PC-9 (cell line): Measurements from ENCODE around the gene RFFL. TPM values are rescaled to one million over a fixed set of nuclear protein-coding genes. Genes with fewer than 3 reads are reported as not detected.
A peak's percentile ranks its signal among the peaks of the same experiment; 100 is the strongest.

ENCODE experiments used
- BruUV-seq: library from RNA; stranded (reverse); fragments of 400-500 nt; replicated peaks from 2 replicates; lab custom pipeline; 2021; lab: Mats Ljungman, UMichigan
- CTCF ChIA-PET: fragments of 300-600 bp; sonication (Branson Sonifier 250); formaldehyde crosslinking; loops from one replicate; lab custom pipeline; 2022; ENCODE audit warnings: antibody characterized with exemption; lab: Charles Lee
- POLR2A ChIA-PET: fragments of 300-600 bp; sonication (Branson Sonifier 250); formaldehyde crosslinking; loops from one replicate; lab custom pipeline; 2022; ENCODE audit warnings: antibody characterized with exemption; ENCODE audit not compliant: unreplicated experiment; lab: Charles Lee
- DNase-seq, 2 experiments: peaks; one replicate each; pipeline versions ENCODE4 v3.0.0 to v3.0.0-alpha.2; 2015 to 2022; ENCODE audit warnings: mixed read lengths in 1 of 2
- H2AFZ ChIP-seq: fragments of 200-600 bp; sonication (generic); 2 replicates; pipeline ENCODE4 v1.8.1; 2017; ENCODE audit warnings: antibody characterized with exemption
- H3F3A ChIP-seq: fragments of 200-600 bp; sonication (generic); 2 replicates; pipeline ENCODE4 v1.8.1; 2017; ENCODE audit warnings: antibody characterized with exemption, mild to moderate bottlenecking, low read depth; ENCODE audit not compliant: insufficient read depth
- H3K27ac ChIP-seq: fragments of 200-600 bp; sonication (generic); 2 replicates; pipeline ENCODE4 v1.6.1; 2016; ENCODE audit warnings: mixed run types
- H3K27me3 ChIP-seq: fragments of 200-600 bp; sonication (generic); 2 replicates; pipeline ENCODE4 v1.6.1; 2016; ENCODE audit warnings: low read depth, mixed run types; ENCODE audit not compliant: insufficient read depth
- H3K36me3 ChIP-seq: fragments of 200-600 bp; sonication (generic); 2 replicates; pipeline ENCODE4 v1.6.1; 2016; ENCODE audit warnings: low read depth, mixed run types
- H3K4me1 ChIP-seq: fragments of 200-600 bp; sonication (generic); replicated peaks from 2 replicates; pipeline ENCODE4 v1.6.1; 2016; ENCODE audit warnings: mixed run types; ENCODE audit not compliant: insufficient read depth
- H3K4me2 ChIP-seq: fragments of 200-600 bp; sonication (generic); 2 replicates; pipeline ENCODE4 v1.6.1; 2017; ENCODE audit warnings: mixed run types
- H3K4me3 ChIP-seq: fragments of 200-600 bp; sonication (generic); 2 replicates; pipeline ENCODE4 v1.6.1; 2016; ENCODE audit warnings: mixed run types
- H3K79me2 ChIP-seq: fragments of 200-600 bp; sonication (generic); 2 replicates; pipeline ENCODE4 v1.6.1; 2017; ENCODE audit warnings: low read depth, mixed run types
- H3K9me2 ChIP-seq: fragments of 200-600 bp; sonication (generic); 2 replicates; pipeline ENCODE4 v1.8.1; 2017; ENCODE audit warnings: mild to moderate bottlenecking; ENCODE audit not compliant: insufficient read depth
- H3K9me3 ChIP-seq: fragments of 200-600 bp; sonication (generic); 2 replicates; pipeline ENCODE4 v1.8.1; 2016; ENCODE audit warnings: low read depth; ENCODE audit not compliant: insufficient read depth
- H4K20me1 ChIP-seq: fragments of 200-600 bp; sonication (generic); 2 replicates; pipeline ENCODE4 v1.8.1; 2017; ENCODE audit not compliant: insufficient read depth
- CTCF ChIP-seq: fragments of 200-600 bp; sonication (generic); conservative IDR thresholded peaks from 2 replicates; pipeline ENCODE4 v1.6.1; 2017; ENCODE audit warnings: mixed run types, antibody characterized with exemption, mild to moderate bottlenecking, moderate library complexity
- EZH2 ChIP-seq: fragments of 200-600 bp; sonication (generic); IDR thresholded peaks from 2 replicates; pipeline ENCODE4 v1.8.0; 2017; ENCODE audit warnings: antibody characterized with exemption, low read depth
- intact Hi-C: fragments of 100-400 bp; cut with micrococcal nuclease; formaldehyde crosslinking; loops from one replicate; pipeline ENCODE4 v1.10.0; 2022; ENCODE audit not compliant: unreplicated experiment
- total RNA-seq: library from RNA; stranded (reverse); gene quantifications from 2 replicates; pipeline ENCODE4 v1.2.3, GENCODE V29; 2021

The RFFL gene
- total RNA-seq, 1 experiment from 2014 or later = 38.1 TPM

DNA sequence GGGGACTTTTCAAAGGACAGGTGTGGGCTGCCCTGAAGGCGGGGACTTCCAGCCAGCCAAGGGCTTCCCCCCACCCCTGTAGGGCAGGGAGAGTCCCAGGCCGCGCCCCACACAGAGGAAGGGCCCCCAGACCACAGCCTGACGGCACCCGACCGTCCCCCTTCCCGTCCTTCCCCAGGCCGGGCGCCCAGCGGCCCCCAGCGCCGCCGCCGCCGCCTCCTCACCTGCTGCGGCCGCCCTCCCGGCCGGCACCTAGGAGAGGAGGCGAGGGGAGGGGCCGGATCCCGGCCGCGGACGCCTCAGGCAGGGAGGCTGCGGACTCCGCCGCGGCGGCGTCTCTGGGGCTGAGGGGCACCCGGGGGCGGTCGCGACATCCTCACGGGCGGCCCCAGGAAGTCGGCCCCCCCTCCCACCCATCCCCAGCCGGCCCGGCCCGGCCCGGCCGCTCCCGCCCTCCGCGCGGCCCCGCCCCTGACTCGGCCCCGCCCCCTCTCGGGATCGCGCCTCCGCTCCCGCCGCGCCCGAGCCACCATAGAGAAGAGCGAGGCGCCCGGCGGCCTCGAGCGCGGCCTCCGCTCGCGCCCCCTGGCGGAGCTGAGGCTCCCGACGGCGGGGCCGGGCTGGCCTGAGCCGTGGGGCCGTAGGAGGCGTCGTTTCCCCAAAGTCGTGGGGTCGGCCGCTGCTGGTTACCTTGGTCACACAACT is 25.5 kb upstream of the RFFL start:
- POLR2A ChIA-PET = interaction anchor here (0.6 kb wide), 1 partner anchor 368 kb away, joined by 5 read pairs; no protein-coding TSS in a partner anchor

DNA sequence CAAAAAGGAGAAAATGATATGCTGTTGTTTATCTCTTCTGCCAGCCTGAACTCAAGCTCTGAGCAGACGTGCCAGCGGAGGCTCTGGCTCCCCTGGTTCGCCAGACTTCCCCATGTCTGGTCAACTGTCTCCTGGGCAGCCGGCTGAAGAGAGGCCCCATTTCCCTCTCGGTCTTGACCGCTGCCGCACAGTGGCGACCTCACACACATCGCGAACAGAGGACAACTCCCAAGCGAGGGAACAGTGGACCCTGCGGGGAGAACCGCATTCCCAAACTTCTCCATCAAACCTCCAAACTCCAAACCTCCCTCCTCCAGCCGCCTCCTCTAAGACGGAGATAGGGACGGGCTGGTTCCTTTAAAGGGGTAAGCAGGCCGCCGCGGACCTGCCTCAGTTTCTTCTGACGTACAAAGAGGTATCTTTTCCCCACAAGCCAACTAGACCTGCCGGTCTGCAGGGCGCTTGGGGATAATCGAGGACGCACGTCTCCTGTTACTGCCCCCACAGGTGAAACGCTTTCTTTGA is 24.9 kb upstream of the RFFL start:
- DNase-seq = peak in 1 of 2 experiments; percentile 31
- Histone ChIP-seq H3K9me3 (no peaks in the 10 kb centered on the region; the same call in 1 of the 2 replicates), H3K4me3 (peak overlapping the region; percentile 80), H3K27ac (peak overlapping the region; percentile 78), H3K9me2 (no peaks in the 10 kb centered on the region), H3K4me1 (peaks cover 44% of the 10 kb centered on the region), H3K4me2 (peak overlapping the region; percentile 89), H2AFZ (peak overlapping the region; percentile 83), H3K27me3 (no peaks in the 10 kb centered on the region), H4K20me1 (no peaks in the 10 kb centered on the region), H3K79me2 (peaks cover 43% of the 10 kb centered on the region), H3K36me3 (no peaks in the 10 kb centered on the region), H3F3A (peaks cover 23% of the 10 kb centered on the region)
- BruUV-seq = TSS peak; percentile 61
- TF ChIP-seq CTCF (no peak), EZH2 (no peak)
- intact Hi-C loops = loop anchor here (5.0 kb wide), 3 partner anchors 66 to 154 kb away; partner anchors contain the start of genes LIG3 and SLFN5
- CTCF ChIA-PET = no interaction called here
- POLR2A ChIA-PET = no interaction called here

More for the DNA sequence above, 25.5 kb upstream of the RFFL start:
- peaks cover 38% of the 10 kb centered on the region for H3K79me2 ChIP-seq
- peak overlapping the region; percentile 89 for H3K4me2 ChIP-seq
- peaks cover 22% of the 10 kb centered on the region for H3F3A ChIP-seq
- BruUV-seq = no TSS peak
- no peaks in the 10 kb centered on the region for H4K20me1 ChIP-seq
- H3K4me3 ChIP-seq = peak overlapping the region; percentile 80
- H3K36me3 ChIP-seq = no peaks in the 10 kb centered on the region
- H3K27me3 ChIP-seq = no peaks in the 10 kb centered on the region
- intact Hi-C loops = loop anchor here (1.0 to 5.0 kb wide), 5 partner anchors 26 to 153 kb away; partner anchors contain the start of genes LIG3, RFFL and SLFN5
- H3K9me2 ChIP-seq = no peaks in the 10 kb centered on the region
- CTCF ChIA-PET = interaction anchor here (0.7 kb wide), 1 partner anchor 10 kb away, joined by 5 read pairs; no protein-coding TSS in a partner anchor
- DNase-seq = peak; percentile 55 to 84
- H3K4me1 ChIP-seq = peaks cover 42% of the 10 kb centered on the region
- no peaks in the 10 kb centered on the region; the same call in 1 of the 2 replicates for H3K9me3 ChIP-seq
- TF ChIP-seq CTCF = no peak; the same call in 1 of the 2 replicates
- no peak for TF ChIP-seq EZH2
- H2AFZ ChIP-seq = peak overlapping the region; percentile 91
- peak overlapping the region; percentile 78 for H3K27ac ChIP-seq

- H3K4me3 ChIP-seq = peak overlapping the region; percentile 80
- no peaks in the 10 kb centered on the region for H3K27me3 ChIP-seq
- no peak for TF ChIP-seq EZH2
- no peak for TF ChIP-seq CTCF
- BruUV-seq = no TSS peak
- H3K9me2 ChIP-seq = no peaks in the 10 kb centered on the region
- peak; percentile 24 to 77 for DNase-seq
- H4K20me1 ChIP-seq = no peaks in the 10 kb centered on the region
- peak overlapping the region; percentile 83 for H2AFZ ChIP-seq
- H3F3A ChIP-seq = peaks cover 28% of the 10 kb centered on the region
- peaks cover 50% of the 10 kb centered on the region for H3K4me1 ChIP-seq
- H3K9me3 ChIP-seq = no peaks in the 10 kb centered on the region
- peak overlapping the region; percentile 78 for H3K27ac ChIP-seq
- POLR2A ChIA-PET = interaction anchor here (0.6 to 0.7 kb wide), 2 partner anchors 23 to 68 kb away, joined by 4 to 6 read pairs; no protein-coding TSS in a partner anchor
- CTCF ChIA-PET = no interaction called here
- peak overlapping the region; percentile 89 for H3K4me2 ChIP-seq
- intact Hi-C loops = loop anchor here (5.0 kb wide), 3 partner anchors 66 to 154 kb away; partner anchors contain the start of genes LIG3 and SLFN5
- peaks cover 49% of the 10 kb centered on the region for H3K79me2 ChIP-seq
- no peaks in the 10 kb centered on the region for H3K36me3 ChIP-seq
These were observed 24.3 kb upstream of the RFFL start for GRCh38 chr17:35087731-35088355.
